C4-2B (cell line): ENCODE results near the gene CSPG5.

Experiments
- H3K27ac ChIP-seq: fragments of 450-650 bp; 2 replicates; pipeline ENCODE4 v1.5.1; 2017
- ZFX ChIP-seq: fragments of 450-650 bp; IDR thresholded peaks from 2 replicates; pipeline ENCODE4 v1.6.1; 2017
- TF ChIP-seq, protein P1 (sequence below): fragments of 450-650 bp; conservative IDR thresholded peaks from 2 replicates; pipeline ENCODE4 v1.5.1; 2017; ENCODE audit warnings: mild to moderate bottlenecking

The CSPG5 gene

DNA sequence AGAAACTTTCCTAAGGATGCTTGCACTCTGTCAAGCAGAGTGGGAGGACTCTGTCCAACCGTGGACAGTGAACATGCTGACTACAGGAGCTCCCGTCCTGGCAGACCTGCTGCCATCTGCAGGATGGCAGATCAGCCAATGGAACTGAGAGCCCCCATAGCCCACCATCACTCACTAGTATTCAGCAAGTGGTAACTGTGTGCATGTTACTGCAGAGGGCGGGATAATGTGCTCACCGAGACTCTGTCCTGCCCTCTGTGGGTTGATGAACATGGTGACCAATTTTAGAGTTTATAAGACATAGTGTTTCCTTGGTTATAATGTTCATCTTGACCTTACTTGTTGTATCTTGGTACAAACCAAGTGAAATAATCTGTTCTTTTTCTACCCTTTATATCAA lies 11.5 kb downstream of the CSPG5 start:
- no peak for TF ChIP-seq ZFX
- TF ChIP-seq, protein P1, sequence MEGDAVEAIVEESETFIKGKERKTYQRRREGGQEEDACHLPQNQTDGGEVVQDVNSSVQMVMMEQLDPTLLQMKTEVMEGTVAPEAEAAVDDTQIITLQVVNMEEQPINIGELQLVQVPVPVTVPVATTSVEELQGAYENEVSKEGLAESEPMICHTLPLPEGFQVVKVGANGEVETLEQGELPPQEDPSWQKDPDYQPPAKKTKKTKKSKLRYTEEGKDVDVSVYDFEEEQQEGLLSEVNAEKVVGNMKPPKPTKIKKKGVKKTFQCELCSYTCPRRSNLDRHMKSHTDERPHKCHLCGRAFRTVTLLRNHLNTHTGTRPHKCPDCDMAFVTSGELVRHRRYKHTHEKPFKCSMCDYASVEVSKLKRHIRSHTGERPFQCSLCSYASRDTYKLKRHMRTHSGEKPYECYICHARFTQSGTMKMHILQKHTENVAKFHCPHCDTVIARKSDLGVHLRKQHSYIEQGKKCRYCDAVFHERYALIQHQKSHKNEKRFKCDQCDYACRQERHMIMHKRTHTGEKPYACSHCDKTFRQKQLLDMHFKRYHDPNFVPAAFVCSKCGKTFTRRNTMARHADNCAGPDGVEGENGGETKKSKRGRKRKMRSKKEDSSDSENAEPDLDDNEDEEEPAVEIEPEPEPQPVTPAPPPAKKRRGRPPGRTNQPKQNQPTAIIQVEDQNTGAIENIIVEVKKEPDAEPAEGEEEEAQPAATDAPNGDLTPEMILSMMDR = no peak

DNA sequence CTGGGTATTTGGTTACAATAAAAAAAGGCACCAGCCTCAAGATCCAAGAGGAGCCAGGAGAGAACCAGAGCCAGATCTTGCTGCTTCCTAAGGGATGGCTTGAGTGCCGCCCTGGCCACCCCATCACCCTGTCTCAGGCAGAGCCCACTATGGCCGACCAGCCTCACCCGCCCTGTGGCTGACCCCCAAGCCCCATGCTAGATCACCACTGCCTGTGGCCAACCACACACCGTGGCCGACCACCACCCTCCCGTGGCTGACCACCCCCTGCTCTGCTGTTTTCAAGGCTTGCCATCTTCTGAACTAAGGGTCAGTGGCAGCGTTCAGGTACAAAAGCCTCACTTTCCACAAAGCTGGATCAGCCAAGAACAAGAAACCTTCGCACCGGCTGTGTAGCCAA lies 12.0 kb downstream of the CSPG5 start:
- TF ChIP-seq, protein P1 = no peak
- no peak overlapping the region for H3K27ac ChIP-seq

More for the DNA sequence above, 11.5 kb downstream of the CSPG5 start:
- no peak overlapping the region for H3K27ac ChIP-seq

DNA sequence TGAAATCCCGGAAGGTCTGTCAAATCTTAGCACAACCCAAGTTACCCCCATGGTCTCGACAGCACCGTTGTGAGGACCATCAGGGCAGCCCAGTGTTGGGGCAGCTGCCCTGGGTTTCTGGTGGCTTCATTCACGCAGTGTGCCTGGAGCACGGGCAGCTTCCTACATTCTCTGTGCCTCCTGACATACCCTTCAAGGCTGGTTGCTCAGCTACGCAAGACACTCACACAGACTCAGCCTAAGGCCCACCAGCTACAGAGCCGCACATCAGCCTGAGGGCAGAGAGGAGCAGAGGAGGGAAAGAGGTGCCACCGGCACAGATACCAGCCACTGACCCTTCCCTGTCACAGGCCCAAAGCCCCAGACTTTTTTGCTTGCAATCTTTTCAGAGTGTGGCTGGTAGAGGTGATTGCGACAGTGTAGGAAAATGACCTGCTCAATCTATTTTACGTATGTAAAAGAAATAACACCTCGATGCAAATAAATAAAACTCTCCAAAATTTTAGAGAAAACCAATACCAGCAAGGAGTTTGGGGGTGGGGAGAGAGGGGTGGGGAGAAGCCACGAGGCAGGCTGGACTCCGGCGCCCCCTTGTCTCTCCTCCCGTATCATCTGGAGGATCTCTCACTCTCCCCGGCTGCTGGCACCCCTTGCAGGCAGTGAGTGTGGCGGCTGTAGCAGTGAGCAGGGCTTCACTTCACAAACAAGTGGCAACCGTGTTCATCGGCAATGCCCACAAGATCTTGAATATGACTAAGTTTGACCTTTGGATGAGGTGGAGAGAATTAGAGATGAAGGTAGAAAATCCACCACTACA lies 12.7 kb downstream of the CSPG5 start:
- no peak for TF ChIP-seq ZFX
- TF ChIP-seq, protein P1 = no peak
- H3K27ac ChIP-seq = no peak overlapping the region

DNA sequence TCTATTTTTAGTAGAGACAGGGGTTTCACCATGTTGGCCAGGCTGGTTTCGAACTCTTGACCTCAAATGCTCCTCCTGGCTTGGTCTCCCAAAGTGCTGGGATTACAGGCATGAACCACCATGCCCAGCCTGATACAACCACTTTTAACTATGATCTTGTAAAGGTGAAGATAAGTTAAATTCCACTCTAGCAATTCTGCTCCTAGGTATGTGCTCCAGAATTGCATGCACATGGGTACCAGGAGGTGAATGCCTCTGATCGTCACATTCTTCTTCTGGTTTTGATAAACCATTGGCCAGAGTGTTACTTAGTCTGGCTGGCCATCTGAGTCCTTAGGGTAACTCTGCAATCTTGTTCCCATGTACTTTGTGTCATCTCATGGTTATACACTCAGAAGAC lies 22.3 kb downstream of the CSPG5 start:
- TF ChIP-seq ZFX = no peak
- TF ChIP-seq, protein P1 = no peak
- H3K27ac ChIP-seq = no peak overlapping the region

DNA sequence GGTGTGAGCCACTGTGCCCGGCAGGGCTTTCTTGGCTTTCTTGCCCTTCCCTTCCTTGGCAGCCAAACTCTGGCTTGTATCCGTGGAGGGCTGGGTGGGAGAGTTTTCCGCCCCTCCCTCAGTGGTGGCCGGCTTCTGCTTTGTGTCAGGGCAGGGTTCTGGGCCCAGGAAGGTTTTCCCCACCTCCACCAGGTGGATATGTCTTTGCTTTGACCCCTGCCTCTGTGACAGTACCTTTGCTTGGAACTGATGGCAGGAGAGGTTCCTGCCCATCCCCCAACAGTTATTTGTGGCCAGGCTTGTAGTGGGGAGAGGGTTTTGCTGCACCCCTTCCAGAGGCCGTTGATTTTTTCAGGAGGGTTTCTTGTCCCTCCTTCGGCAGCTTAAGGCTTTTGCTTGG lies 24.3 kb downstream of the CSPG5 start:
- TF ChIP-seq ZFX = no peak
- TF ChIP-seq, protein P1 = no peak

DNA sequence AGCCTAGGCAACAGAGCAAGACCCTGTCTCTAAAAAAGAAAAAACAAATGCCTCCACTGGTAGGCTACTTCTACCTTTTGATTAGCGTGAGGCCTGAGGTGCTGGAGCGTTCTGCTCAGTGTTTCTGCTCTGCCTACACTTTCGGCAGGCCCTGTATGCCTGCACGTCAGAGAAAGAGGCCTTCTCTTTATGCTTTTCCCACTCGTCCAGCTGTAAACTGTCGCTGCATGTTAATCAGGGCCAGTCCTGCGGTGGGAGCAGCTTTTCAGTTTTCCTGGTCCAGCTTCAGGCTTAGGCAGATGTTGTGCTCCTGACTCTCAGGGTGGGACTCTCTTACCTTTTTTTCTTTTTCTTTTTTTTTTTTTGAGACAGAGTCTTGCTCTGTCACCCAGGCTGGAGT lies 25.3 kb downstream of the CSPG5 start:
- TF ChIP-seq ZFX = no peak
- TF ChIP-seq, protein P1 = no peak
- H3K27ac ChIP-seq = no peak overlapping the region

More for the DNA sequence above, 24.3 kb downstream of the CSPG5 start:
- no peak overlapping the region for H3K27ac ChIP-seq

DNA sequence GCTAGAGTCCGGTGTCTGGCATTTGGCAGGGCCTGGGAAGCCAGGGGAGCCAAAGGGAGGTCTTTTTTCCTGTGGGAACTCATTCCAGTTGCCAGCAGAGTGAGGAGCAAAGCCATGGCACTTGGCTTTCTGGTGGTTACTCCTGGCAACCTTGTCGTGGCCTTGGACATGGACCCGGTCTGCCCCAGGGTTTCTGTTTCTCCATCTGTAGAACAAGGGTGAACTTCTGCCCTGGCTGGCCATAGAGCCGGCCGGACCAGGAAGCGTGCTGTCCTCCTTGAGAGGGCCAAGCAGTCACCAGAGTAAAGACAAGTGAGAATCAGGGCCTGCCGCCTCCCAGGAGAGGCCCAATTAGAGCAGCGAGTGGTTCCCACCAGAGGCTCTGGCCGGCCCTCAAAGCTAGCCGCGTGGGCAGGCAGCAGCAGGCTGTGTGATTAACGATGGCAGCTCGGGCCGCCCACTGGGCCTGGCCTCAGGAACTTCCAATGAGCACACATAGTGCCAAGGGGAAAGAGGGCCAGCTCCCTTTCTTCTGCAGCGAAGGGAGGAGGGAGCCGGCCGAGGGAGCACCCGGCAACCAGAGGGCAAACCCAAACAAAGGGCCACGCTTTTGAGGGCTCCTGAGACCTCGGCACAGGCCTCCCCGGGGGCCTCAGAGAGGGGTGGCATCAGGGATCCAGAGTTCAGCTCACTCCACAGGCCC lies 36.0 kb downstream of the CSPG5 start:
- TF ChIP-seq ZFX = no peak
- TF ChIP-seq, protein P1 = no peak

More for the DNA sequence above, 36.0 kb downstream of the CSPG5 start:
- no peak overlapping the region for H3K27ac ChIP-seq
